ENCODE data around the gene RAPGEF1.

DNA sequence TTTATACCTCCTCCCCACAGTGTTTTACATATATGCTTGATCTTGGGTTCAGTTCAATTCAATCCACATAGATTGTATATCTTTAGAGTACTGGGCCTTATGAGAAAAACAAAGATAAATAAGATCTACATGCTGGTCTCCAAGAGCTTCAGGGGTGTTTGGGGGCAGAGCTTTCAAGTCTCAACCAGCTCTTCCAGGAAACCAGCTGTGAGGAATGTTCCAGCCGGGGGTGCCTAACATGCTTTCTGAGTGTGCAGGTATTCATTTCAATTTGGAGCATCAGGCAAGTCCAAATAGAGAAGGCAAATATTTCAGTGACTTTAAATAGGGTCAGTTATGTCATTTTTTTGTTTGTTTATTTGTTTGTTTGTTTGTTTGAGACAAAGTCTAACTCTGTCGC lies 5.7 kb upstream of the RAPGEF1 start:
- TF ChIP-seq, protein P1, sequence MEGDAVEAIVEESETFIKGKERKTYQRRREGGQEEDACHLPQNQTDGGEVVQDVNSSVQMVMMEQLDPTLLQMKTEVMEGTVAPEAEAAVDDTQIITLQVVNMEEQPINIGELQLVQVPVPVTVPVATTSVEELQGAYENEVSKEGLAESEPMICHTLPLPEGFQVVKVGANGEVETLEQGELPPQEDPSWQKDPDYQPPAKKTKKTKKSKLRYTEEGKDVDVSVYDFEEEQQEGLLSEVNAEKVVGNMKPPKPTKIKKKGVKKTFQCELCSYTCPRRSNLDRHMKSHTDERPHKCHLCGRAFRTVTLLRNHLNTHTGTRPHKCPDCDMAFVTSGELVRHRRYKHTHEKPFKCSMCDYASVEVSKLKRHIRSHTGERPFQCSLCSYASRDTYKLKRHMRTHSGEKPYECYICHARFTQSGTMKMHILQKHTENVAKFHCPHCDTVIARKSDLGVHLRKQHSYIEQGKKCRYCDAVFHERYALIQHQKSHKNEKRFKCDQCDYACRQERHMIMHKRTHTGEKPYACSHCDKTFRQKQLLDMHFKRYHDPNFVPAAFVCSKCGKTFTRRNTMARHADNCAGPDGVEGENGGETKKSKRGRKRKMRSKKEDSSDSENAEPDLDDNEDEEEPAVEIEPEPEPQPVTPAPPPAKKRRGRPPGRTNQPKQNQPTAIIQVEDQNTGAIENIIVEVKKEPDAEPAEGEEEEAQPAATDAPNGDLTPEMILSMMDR (IDR thresholded peaks at IDR 0.05), result no peak
- no peak for TF ChIP-seq EP300 (IDR thresholded peaks at IDR 0.05)

Measured in tibial nerve (tissue), 4 donors.